Keratinocyte (primary cell): ENCODE results near the gene HPF1. TPM values are rescaled to one million over a fixed set of nuclear protein-coding genes. Genes with fewer than 3 reads are reported as not detected.

ENCODE experiments used
- DNase-seq: peaks from one replicate; pipeline ENCODE4 v3.0.0-alpha.2; 2011; ENCODE audit warnings: low read depth, missing footprints, low spot score
- FAIRE-seq: peaks from 2 replicates; lab custom pipeline; 2011; peaks lifted over from hg19 to GRCh38; lab: Jason Lieb, UNC
- H2AFZ ChIP-seq: 2 replicates; pipeline ENCODE4 v1.6.0; 2012; ENCODE audit warnings: low read length, control low read depth, inconsistent platforms; ENCODE audit not compliant: control insufficient read depth
- H3K27ac ChIP-seq: 2 replicates; pipeline ENCODE4 v1.5.1; 2011; ENCODE audit warnings: low read length; ENCODE audit not compliant: control insufficient read depth, insufficient read depth
- H3K27me3 ChIP-seq: 3 replicates; pipeline ENCODE4 v1.6.0; 2011; ENCODE audit warnings: low read length; ENCODE audit not compliant: control insufficient read depth, insufficient read depth; ENCODE audit errors: extremely low read depth
- H3K36me3 ChIP-seq, 2 experiments: 2 replicates in 1 of 2; 3 replicates in 1 of 2; pipeline ENCODE4 v1.5.1; 2011; ENCODE audit warnings: low read length in 2 of 2, mild to moderate bottlenecking in 1 of 2; ENCODE audit not compliant: control insufficient read depth in 2 of 2, insufficient read depth in 2 of 2; ENCODE audit errors: extremely low read depth in 1 of 2
- H3K4me1 ChIP-seq: 3 replicates; pipeline ENCODE4 v1.5.1; 2011; ENCODE audit warnings: low read length; ENCODE audit not compliant: control insufficient read depth, insufficient read depth; ENCODE audit errors: extremely low read depth
- H3K4me2 ChIP-seq: 3 replicates; pipeline ENCODE4 v1.6.0; 2011; ENCODE audit warnings: low read depth, low read length; ENCODE audit not compliant: control insufficient read depth, insufficient read depth; ENCODE audit errors: extremely low read depth
- H3K4me3 ChIP-seq, 3 experiments: fragments of 200-600 bp in 1 of 3; sonication (generic) in 1 of 3; 2 replicates in 2 of 3; 3 replicates in 1 of 3; pipeline ENCODE4 v1.5.1; 2011 to 2016; ENCODE audit warnings: low read length in 3 of 3, mild to moderate bottlenecking in 3 of 3, control low read depth in 2 of 3, inconsistent platforms in 1 of 3, low read depth in 1 of 3, mixed read lengths in 1 of 3, mixed run types in 1 of 3, moderate library complexity in 1 of 3; ENCODE audit not compliant: control insufficient read depth in 2 of 3, insufficient read depth in 2 of 3; ENCODE audit errors: extremely low read depth in 1 of 3
- H3K79me2 ChIP-seq: 2 replicates; pipeline ENCODE4 v1.6.0; 2012; ENCODE audit warnings: low read length; ENCODE audit not compliant: control insufficient read depth, insufficient read depth
- H3K9ac ChIP-seq: 3 replicates; pipeline ENCODE4 v1.6.0; 2011; ENCODE audit warnings: low read length; ENCODE audit not compliant: control insufficient read depth, insufficient read depth; ENCODE audit errors: extremely low read depth
- H3K9me1 ChIP-seq: 3 replicates; pipeline ENCODE4 v1.6.0; 2011; ENCODE audit warnings: low read length; ENCODE audit not compliant: control insufficient read depth, insufficient read depth; ENCODE audit errors: extremely low read depth
- H3K9me3 ChIP-seq: 2 replicates; pipeline ENCODE4 v1.5.1; 2012; ENCODE audit warnings: low read depth, low read length; ENCODE audit not compliant: control insufficient read depth
- H4K20me1 ChIP-seq: 3 replicates; pipeline ENCODE4 v1.6.0; 2011; ENCODE audit warnings: low read length; ENCODE audit not compliant: control insufficient read depth, insufficient read depth; ENCODE audit errors: extremely low read depth
- CTCF ChIP-seq, 3 experiments: IDR thresholded peaks in 1 of 3; conservative IDR thresholded peaks in 1 of 3; optimal IDR thresholded peaks in 1 of 3; 2 replicates in 2 of 3; 3 replicates in 1 of 3; pipeline versions ENCODE3 to v1.5.1; 2011; ENCODE audit warnings: low read length in 3 of 3, mild to moderate bottlenecking in 3 of 3, moderate library complexity in 2 of 3, control low read depth in 1 of 3, inconsistent platforms in 1 of 3; ENCODE audit not compliant: insufficient read depth in 2 of 3; ENCODE audit errors: extremely low read depth in 1 of 3
- EZH2 ChIP-seq: IDR thresholded peaks from one replicate; pipeline ENCODE4 v1.6.1; 2012; ENCODE audit warnings: inconsistent platforms, mild to moderate bottlenecking, low read length, moderate library complexity
- dilution Hi-C: fragments of 300-500 bp; cut with MboI; formaldehyde crosslinking; loops from one replicate; pipeline ENCODE4 v1.7.0; 2020; ENCODE audit warnings: low sequenced_read_pairs; ENCODE audit not compliant: extremely low pct_ligation_motif_present
- polyA plus RNA-seq, 5 experiments: library from polyadenylated mRNA; depleted of rRNA in 3 of 5; stranded (reverse) in 3 of 5; stranded (forward) in 1 of 5; unstranded in 1 of 5; fragments of >200 nt; gene quantifications; 1 replicate in 1 of 5; 2 replicates in 3 of 5; 3 replicates in 1 of 5; pipeline versions ENCODE4 v1.2.1 to v1.2.3, GENCODE V29; 2011 to 2012; ENCODE audit warnings: missing spikeins in 2 of 5, low read depth in 1 of 5, low replicate concordance in 1 of 5

Gene HPF1
- polyA plus RNA-seq, 1 donor (not counting 4 experiments of a cell fraction or from before 2014, with no cell fraction given) = 19.1 TPM

GRCh38 chr4:169795585-169795984, 37.8 kb upstream of the HPF1 start:
- Histone ChIP-seq H3K27ac (no peak overlapping the region), H3K27me3 (no peaks in the 10 kb centered on the region), H3K9me3 (no peaks in the 10 kb centered on the region), H3K79me2 (no peaks in the 10 kb centered on the region), H2AFZ (no peak overlapping the region), H3K4me2 (peak overlapping the region; percentile 27), H3K9me1 (no peaks in the 10 kb centered on the region), H4K20me1 (no peaks in the 10 kb centered on the region), H3K36me3 (no peaks in the 10 kb centered on the region), H3K4me3 (no peak overlapping the region), H3K4me1 (peaks cover 16% of the 10 kb centered on the region), H3K9ac (no peak overlapping the region)
- no peak for TF ChIP-seq EZH2
- no peak for TF ChIP-seq CTCF (optimal IDR thresholded peaks at IDR 0.05 in 1 of 3, IDR thresholded peaks at IDR 0.05 in 1 of 3, conservative IDR thresholded peaks at IDR 0.05 in 1 of 3; ENCODE audit: extremely low read depth in 1 of 3, insufficient read depth in 2 of 3, low read length in 3 of 3)
- DNase-seq (peak; percentile 23), FAIRE-seq (peak; percentile 69)
- dilution Hi-C loops = no loop called here

GRCh38 chr4:169791527-169792156, 33.9 kb upstream of the HPF1 start:
- FAIRE-seq (no peak), DNase-seq (peak; percentile 17)
- Histone ChIP-seq H3K9ac (no peak overlapping the region), H3K36me3 (no peaks in the 10 kb centered on the region), H3K4me1 (peaks cover 18% of the 10 kb centered on the region), H2AFZ (peak overlapping the region; percentile 40), H4K20me1 (no peaks in the 10 kb centered on the region), H3K4me3 (peak overlapping the region in 2 of 3 experiments; percentile 32 to 47), H3K79me2 (no peaks in the 10 kb centered on the region), H3K9me3 (no peaks in the 10 kb centered on the region), H3K27ac (peak overlapping the region; percentile 12), H3K9me1 (no peaks in the 10 kb centered on the region), H3K4me2 (peak overlapping the region; percentile 81), H3K27me3 (no peaks in the 10 kb centered on the region)
- no peak for TF ChIP-seq EZH2
- TF ChIP-seq CTCF (optimal IDR thresholded peaks at IDR 0.05 in 1 of 3, IDR thresholded peaks at IDR 0.05 in 1 of 3, conservative IDR thresholded peaks at IDR 0.05 in 1 of 3; ENCODE audit: extremely low read depth in 1 of 3, insufficient read depth in 2 of 3, low read length in 3 of 3) = peak; percentile 30 to 46 (median 39)
- dilution Hi-C loops = no loop called here
